K562 (cell line): ENCODE results near the gene SLC25A4. TPM values are rescaled to one million over a fixed set of nuclear protein-coding genes. Genes with fewer than 3 reads are reported as not detected.
A peak's percentile ranks its signal among the peaks of the same experiment; 100 is the strongest.

Experiments
- COPS2 ChIP-seq: fragments of 450-650 bp; conservative IDR thresholded peaks from 2 replicates; pipeline ENCODE4 v1.6.1; 2016; ENCODE audit warnings: mild to moderate bottlenecking, moderate library complexity
- ELF1 ChIP-seq: fragments of 200-800 bp; sonication (Bioruptor generic); IDR thresholded peaks from 2 replicates; pipeline ENCODE4 v1.6.1; 2016; ENCODE audit warnings: missing genetic modification characterization, missing compliant biosample characterization
- ESRRA ChIP-seq: fragments of 450-650 bp; IDR thresholded peaks from 2 replicates; pipeline ENCODE4 v1.6.1; 2014; ENCODE audit warnings: low read depth, mild to moderate bottlenecking, moderate library complexity, borderline replicate concordance
- ESRRB ChIP-seq: fragments of 250-450 bp; sonication (Bioruptor Pico); IDR thresholded peaks from 2 replicates; pipeline ENCODE4 v1.5.0; 2020; ENCODE audit warnings: mild to moderate bottlenecking, moderate library complexity, borderline replicate concordance
- HMG20B ChIP-seq: fragments of 250-450 bp; sonication (Bioruptor Pico); IDR thresholded peaks from 2 replicates; pipeline ENCODE4 v1.5.0; 2021; ENCODE audit warnings: mild to moderate bottlenecking
- HNRNPL ChIP-seq: fragments of 200-400 bp; formaldehyde crosslinking; IDR thresholded peaks from 2 replicates; pipeline ENCODE4 v1.6.1; 2017; ENCODE audit warnings: low read depth, mild to moderate bottlenecking, low read length
- JUN ChIP-seq, 2 experiments: sonication (generic) in 1 of 2; formaldehyde crosslinking in 1 of 2; IDR thresholded peaks; 2 replicates each; pipeline versions ENCODE4 v1.6.1 to v1.8.0; 2012 to 2022; ENCODE audit warnings: borderline replicate concordance in 2 of 2, mild to moderate bottlenecking in 2 of 2, improper control_type of control experiment in 1 of 2, low read depth in 1 of 2, low read length in 1 of 2, missing genetic modification reagents in 1 of 2
- KDM5B ChIP-seq: fragments of 200-600 bp; sonication (generic); IDR thresholded peaks from 2 replicates; pipeline ENCODE4 v1.6.1; 2012; ENCODE audit warnings: low read depth, mild to moderate bottlenecking, moderate library complexity, low read length, control low read depth, inconsistent platforms; ENCODE audit not compliant: insufficient replicate concordance
- KLF13 ChIP-seq: fragments of 450-650 bp; IDR thresholded peaks from 2 replicates; pipeline ENCODE4 v1.6.1; 2016; ENCODE audit warnings: missing genetic modification characterization, low read depth, mild to moderate bottlenecking, missing compliant biosample characterization, moderate library complexity, borderline replicate concordance
- NFRKB ChIP-seq: fragments of 450-650 bp; IDR thresholded peaks from 2 replicates; pipeline ENCODE4 v1.6.1; 2016; ENCODE audit warnings: low read depth
- POLR2B ChIP-seq: fragments of 450-650 bp; IDR thresholded peaks from 2 replicates; pipeline ENCODE4 v1.6.1; 2018; ENCODE audit warnings: low read depth; ENCODE audit not compliant: partially characterized antibody
- POLR3A ChIP-seq: IDR thresholded peaks from 2 replicates; pipeline ENCODE4 v1.6.1; 2011; ENCODE audit warnings: borderline replicate concordance, mild to moderate bottlenecking, moderate library complexity; ENCODE audit not compliant: insufficient read length, insufficient read depth; ENCODE audit errors: extremely low read depth
- POU5F1 ChIP-seq: fragments of 150-350 bp; IDR thresholded peaks from 2 replicates; pipeline ENCODE4 v1.6.1; 2014; ENCODE audit warnings: borderline replicate concordance, low read length, low read depth, mild to moderate bottlenecking; ENCODE audit not compliant: partially characterized antibody
- PPARD ChIP-seq: fragments of 250-450 bp; sonication (Bioruptor Pico); IDR thresholded peaks from 2 replicates; pipeline ENCODE4 v1.8.0; 2022; ENCODE audit warnings: inconsistent platforms, mild to moderate bottlenecking, moderate library complexity
- RCOR1 ChIP-seq, 2 experiments: IDR thresholded peaks; 2 replicates each; pipeline ENCODE4 v1.6.1; 2012; ENCODE audit warnings: low read depth in 2 of 2, low read length in 2 of 2, borderline replicate concordance in 1 of 2, improper control_type of control experiment in 1 of 2
- RUNX1 ChIP-seq: sonication (generic); IDR thresholded peaks from 2 replicates; pipeline ENCODE4 v1.6.1; 2016; ENCODE audit warnings: antibody characterized with exemption, low read depth
- SIN3B ChIP-seq: fragments of 450-650 bp; IDR thresholded peaks from 2 replicates; pipeline ENCODE4 v1.6.1; 2017; ENCODE audit warnings: low read depth, mild to moderate bottlenecking, moderate library complexity
- TAF9B ChIP-seq: fragments of 450-650 bp; IDR thresholded peaks from 2 replicates; pipeline ENCODE4 v1.6.1; 2018; ENCODE audit warnings: mild to moderate bottlenecking; ENCODE audit not compliant: partially characterized antibody
- U2AF1 ChIP-seq: fragments of 200-400 bp; formaldehyde crosslinking; optimal IDR thresholded peaks from 2 replicates; pipeline ENCODE3; 2017; ENCODE audit warnings: mild to moderate bottlenecking, low read depth, low read length, moderate library complexity
- ZBTB1 ChIP-seq: sonication (generic); formaldehyde crosslinking; IDR thresholded peaks from 2 replicates; pipeline ENCODE4 v1.8.1; 2023; ENCODE audit warnings: missing genetic modification reagents, low read depth, mild to moderate bottlenecking, borderline replicate concordance
- ZKSCAN1 ChIP-seq: fragments of 150-350 bp; IDR thresholded peaks from 2 replicates; pipeline ENCODE4 v1.6.1; 2016; ENCODE audit warnings: low read depth, low read length
- ZNF184 ChIP-seq: sonication (generic); formaldehyde crosslinking; IDR thresholded peaks from 2 replicates; pipeline ENCODE4 v1.5.0; 2020; ENCODE audit warnings: missing genetic modification reagents
- ZNF24 ChIP-seq: fragments of 450-650 bp; IDR thresholded peaks from 2 replicates; pipeline ENCODE4 v1.6.1; 2016
- ZNF830 ChIP-seq: fragments of 250-450 bp; sonication (Bioruptor Pico); IDR thresholded peaks from 2 replicates; pipeline ENCODE4 v1.5.0; 2021; ENCODE audit warnings: mild to moderate bottlenecking
- ZSCAN32 ChIP-seq: fragments of 450-650 bp; formaldehyde crosslinking; IDR thresholded peaks from 2 replicates; pipeline ENCODE4 v1.4.0; 2020; ENCODE audit warnings: mild to moderate bottlenecking, moderate library complexity
- polyA plus RNA-seq, 8 experiments: library from polyadenylated mRNA; depleted of rRNA in 4 of 8; stranded (reverse) in 5 of 8; unstranded in 3 of 8; fragments of >200 nt; fragmentation: Nextera tagmentation in 2 of 8; fragmentation: Illumina TruSeq in 1 of 8; extraction: Ambion mirVana in 2 of 8; extraction: Trizol in 1 of 8; gene quantifications; 2 replicates each; pipeline versions ENCODE4 v1.2.1 to v1.2.3, GENCODE V29; 2011 to 2014; ENCODE audit warnings: inconsistent platforms in 1 of 8, missing spikeins in 1 of 8
- total RNA-seq, 7 experiments: library from RNA; depleted of rRNA in 6 of 7; stranded (reverse); fragments of >200 nt in 6 of 7; fragmentation: Illumina TruSeq in 2 of 7; extraction: Trizol in 2 of 7; gene quantifications; 2 replicates each; pipeline versions ENCODE4 v1.2.1 to v1.2.3, GENCODE V29; 2011 to 2021; ENCODE audit warnings: low replicate concordance in 1 of 7
- TF ChIP-seq, protein P1 (sequence below): fragments of 450-650 bp; formaldehyde crosslinking; IDR thresholded peaks from 2 replicates; pipeline ENCODE4 v1.4.0; 2020; ENCODE audit warnings: mild to moderate bottlenecking, moderate library complexity
- TF ChIP-seq, protein P2 (sequence below): sonication (generic); formaldehyde crosslinking; IDR thresholded peaks from 2 replicates; pipeline ENCODE4 v1.8.1; 2022; ENCODE audit warnings: missing genetic modification reagents
- TF ChIP-seq, protein P3 (sequence below): sonication (generic); formaldehyde crosslinking; IDR thresholded peaks from 2 replicates; pipeline ENCODE4 v1.8.0; 2022; ENCODE audit warnings: mild to moderate bottlenecking, missing genetic modification reagents

SLC25A4 gene
- total and polyA plus RNA-seq, 9 of the 15 experiments (the other 6 are each of a cell fraction or from before 2014, with no cell fraction given) = 8.3 to 28.6 (median 19.5) TPM

DNA sequence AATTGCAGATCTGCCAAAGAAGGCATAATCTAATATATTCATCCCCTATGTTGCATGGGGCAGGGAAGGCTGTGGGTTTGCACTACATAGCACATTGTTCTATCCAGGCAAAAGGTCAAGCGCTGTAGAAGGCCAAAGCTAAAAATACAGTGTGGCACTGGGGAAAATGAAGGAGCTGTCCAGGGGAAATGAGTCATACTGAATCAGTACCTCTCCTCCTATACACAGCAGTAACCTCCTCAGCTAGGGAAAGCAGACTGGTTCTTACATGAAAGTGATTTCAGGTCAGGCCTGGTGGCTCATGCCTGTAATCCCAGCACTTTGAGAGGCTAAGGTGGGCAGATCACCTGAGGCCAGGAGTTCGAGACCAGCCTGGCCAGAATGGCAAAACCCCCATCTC lies 31.0 kb upstream of the SLC25A4 start (continued):
- TF ChIP-seq, protein P1, sequence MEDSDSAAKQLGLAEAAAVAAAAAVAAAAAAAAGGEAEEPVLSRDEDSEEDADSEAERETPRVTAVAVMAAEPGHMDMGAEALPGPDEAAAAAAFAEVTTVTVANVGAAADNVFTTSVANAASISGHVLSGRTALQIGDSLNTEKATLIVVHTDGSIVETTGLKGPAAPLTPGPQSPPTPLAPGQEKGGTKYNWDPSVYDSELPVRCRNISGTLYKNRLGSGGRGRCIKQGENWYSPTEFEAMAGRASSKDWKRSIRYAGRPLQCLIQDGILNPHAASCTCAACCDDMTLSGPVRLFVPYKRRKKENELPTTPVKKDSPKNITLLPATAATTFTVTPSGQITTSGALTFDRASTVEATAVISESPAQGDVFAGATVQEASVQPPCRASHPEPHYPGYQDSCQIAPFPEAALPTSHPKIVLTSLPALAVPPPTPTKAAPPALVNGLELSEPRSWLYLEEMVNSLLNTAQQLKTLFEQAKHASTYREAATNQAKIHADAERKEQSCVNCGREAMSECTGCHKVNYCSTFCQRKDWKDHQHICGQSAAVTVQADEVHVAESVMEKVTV (CRISPR knock-in tag) = no peak
- TF ChIP-seq KDM5B (no peak), ELF1 (no peak), POLR2B (no peak), ZNF830 (CRISPR knock-in tag) (no peak), ZNF184 (CRISPR knock-in tag) (no peak), PPARD (CRISPR knock-in tag) (no peak), HMG20B (no peak), COPS2 (no peak), ZNF24 (peak; percentile 56; the same call in 1 of the 2 replicates), RCOR1 (IDR thresholded peaks at IDR 0.05; ENCODE audit: borderline replicate concordance in 1 of 2, low read depth in 2 of 2, low read length in 2 of 2) (no peak; a peak in 1 of 4 replicates), HNRNPL (no peak), TAF9B (no peak), KLF13 (tag) (no peak), RUNX1 (no peak), POLR3A (no peak), ESRRB (CRISPR knock-in tag) (no peak), POU5F1 (no peak), ESRRA (no peak), ZKSCAN1 (no peak), ZBTB1 (CRISPR knock-in tag) (no peak), U2AF1 (no peak), SIN3B (no peak), ZSCAN32 (no peak), NFRKB (no peak), JUN (IDR thresholded peaks at IDR 0.05; ENCODE audit: borderline replicate concordance, low read depth, low read length) (peak; percentile 73; the same call in 1 of the 2 replicates), JUN (CRISPR knock-in tag; IDR thresholded peaks at IDR 0.05; ENCODE audit: borderline replicate concordance) (no peak)
- TF ChIP-seq, protein P2, sequence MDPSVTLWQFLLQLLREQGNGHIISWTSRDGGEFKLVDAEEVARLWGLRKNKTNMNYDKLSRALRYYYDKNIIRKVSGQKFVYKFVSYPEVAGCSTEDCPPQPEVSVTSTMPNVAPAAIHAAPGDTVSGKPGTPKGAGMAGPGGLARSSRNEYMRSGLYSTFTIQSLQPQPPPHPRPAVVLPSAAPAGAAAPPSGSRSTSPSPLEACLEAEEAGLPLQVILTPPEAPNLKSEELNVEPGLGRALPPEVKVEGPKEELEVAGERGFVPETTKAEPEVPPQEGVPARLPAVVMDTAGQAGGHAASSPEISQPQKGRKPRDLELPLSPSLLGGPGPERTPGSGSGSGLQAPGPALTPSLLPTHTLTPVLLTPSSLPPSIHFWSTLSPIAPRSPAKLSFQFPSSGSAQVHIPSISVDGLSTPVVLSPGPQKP = no peak
- TF ChIP-seq, protein P3, sequence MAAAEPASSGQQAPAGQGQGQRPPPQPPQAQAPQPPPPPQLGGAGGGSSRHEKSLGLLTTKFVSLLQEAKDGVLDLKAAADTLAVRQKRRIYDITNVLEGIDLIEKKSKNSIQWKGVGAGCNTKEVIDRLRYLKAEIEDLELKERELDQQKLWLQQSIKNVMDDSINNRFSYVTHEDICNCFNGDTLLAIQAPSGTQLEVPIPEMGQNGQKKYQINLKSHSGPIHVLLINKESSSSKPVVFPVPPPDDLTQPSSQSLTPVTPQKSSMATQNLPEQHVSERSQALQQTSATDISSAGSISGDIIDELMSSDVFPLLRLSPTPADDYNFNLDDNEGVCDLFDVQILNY (CRISPR knock-in tag) = no peak
